GM19328 (cell line): ENCODE measurements around the gene KANSL2.
"Not testable (repeated sequence)": the region's sequence is repeated elsewhere in the genome, so short reads cannot be mapped to it uniquely, and the experiment has no call there.

ENCODE experiments used
- ATAC-seq: cut with Tn5 transposase; IDR thresholded peaks from one replicate; pipeline ENCODE4 v1.9.1; 2021; ENCODE audit warnings: mild to moderate bottlenecking, moderate library complexity; ENCODE audit not compliant: unreplicated experiment

KANSL2 gene

GRCh38 chr12:48681710-48682532 is at the start of gene KANSL2:
Gene KANSL2 (minus strand): TSS chr12:48682238. CDS start chr12:48681632, 606 bp downstream.
- peak; percentile 98 for ATAC-seq

GRCh38 chr12:48728807-48729206 is 46.8 kb upstream of the KANSL2 start:
- ATAC-seq, result no peak

- not testable (repeated sequence) for ATAC-seq
Measured at GRCh38 chr12:48720737-48721136, 38.7 kb upstream of the KANSL2 start.

- not testable (repeated sequence) for ATAC-seq
Measured at GRCh38 chr12:48720171-48720570, 38.1 kb upstream of the KANSL2 start.

- not testable (repeated sequence) for ATAC-seq
Measured at GRCh38 chr12:48719002-48719401, 37.0 kb upstream of the KANSL2 start.

GRCh38 chr12:48717252-48717695 is 35.2 kb upstream of the KANSL2 start:
- ATAC-seq, result no peak

GRCh38 chr12:48716493-48717251 is 34.6 kb upstream of the KANSL2 start, which contains the start of gene CCNT1:
Gene CCNT1 (minus strand): TSS chr12:48716707. CDS start chr12:48716675, 32 bp downstream.
- ATAC-seq, result peak; percentile 97

- no peak for ATAC-seq
Measured at GRCh38 chr12:48716168-48716492, 34.1 kb upstream of the KANSL2 start.

- no peak for ATAC-seq
Measured at GRCh38 chr12:48712209-48712608, 30.2 kb upstream of the KANSL2 start.

- not testable (repeated sequence) for ATAC-seq
Measured at GRCh38 chr12:48698822-48699221, 16.8 kb upstream of the KANSL2 start.

GRCh38 chr12:48696626-48697025 is 14.6 kb upstream of the KANSL2 start:
- no peak for ATAC-seq

GRCh38 chr12:48695859-48696258 is 13.8 kb upstream of the KANSL2 start:
- ATAC-seq, result no peak

- no peak for ATAC-seq
Measured at GRCh38 chr12:48694038-48694437, 12.0 kb upstream of the KANSL2 start.

- ATAC-seq, result no peak
Measured at GRCh38 chr12:48693572-48693971, 11.5 kb upstream of the KANSL2 start.

GRCh38 chr12:48691826-48692487 is 9.9 kb upstream of the KANSL2 start:
- no peak for ATAC-seq

GRCh38 chr12:48690990-48691389 is 9.0 kb upstream of the KANSL2 start:
- ATAC-seq, result no peak

- no peak for ATAC-seq
Measured at GRCh38 chr12:48690436-48690835, 8.4 kb upstream of the KANSL2 start.

GRCh38 chr12:48688836-48689235 is 6.8 kb upstream of the KANSL2 start:
- no peak for ATAC-seq

GRCh38 chr12:48687592-48687991 is 5.6 kb upstream of the KANSL2 start:
- ATAC-seq, result no peak

GRCh38 chr12:48686615-48687334 is 4.7 kb upstream of the KANSL2 start:
- no peak for ATAC-seq
